ENCODE data around the gene HDAC4. TPM values are rescaled to one million over a fixed set of nuclear protein-coding genes. Genes with fewer than 3 reads are reported as not detected.

Gene HDAC4
- polyA plus RNA-seq, 6 donors from 2014 or later: 1.5 to 6.8 (median 2.8) TPM; not detected in 1

- Mint-ChIP-seq H3K27me3 (no peaks in the 10 kb centered on the region), H3K27ac (peak overlapping the region; percentile 88 to 99 (median 96)), H3K4me1 (peaks cover 11 to 35% (median 25%) of the 10 kb centered on the region in 3 donors), H3K36me3 (no peaks in the 10 kb centered on the region), H3K4me3 (peak overlapping the region; percentile 86 to 97 (median 92)), H3K9me3 (no peaks in the 10 kb centered on the region)
- ATAC-seq (ENCODE audit: low read depth in 2 of 2) (no peak), DNase-seq (no peak)
These were observed 762 bp downstream of the HDAC4 start for GRCh38 chr2:239399921-239400595.

GRCh38 chr2:239399433-239399920 is 1.3 kb downstream of the HDAC4 start:
- no peak for ATAC-seq (ENCODE audit: low read depth in 2 of 2)
- Mint-ChIP-seq H3K36me3 (no peaks in the 10 kb centered on the region), H3K9me3 (no peaks in the 10 kb centered on the region), H3K27ac (peak overlapping the region; percentile 88 to 99 (median 96)), H3K27me3 (no peaks in the 10 kb centered on the region), H3K4me1 (peaks cover 15 to 36% (median 25%) of the 10 kb centered on the region in 3 donors), H3K4me3 (peak overlapping the region; percentile 86 to 97 (median 92))
- DNase-seq: no peak

GRCh38 chr2:239398521-239398921 is 2.3 kb downstream of the HDAC4 start:
- no peak for ATAC-seq (ENCODE audit: low read depth in 2 of 2)
- no peak for DNase-seq
- Mint-ChIP-seq H3K4me3 (peak overlapping the region in 6 of 8 donors; percentile 15 to 97 (median 89)), H3K9me3 (no peaks in the 10 kb centered on the region), H3K27me3 (no peaks in the 10 kb centered on the region), H3K36me3 (no peaks in the 10 kb centered on the region), H3K27ac (peak overlapping the region in 3 of 6 donors; percentile 42 to 92 (median 78)), H3K4me1 (peaks cover 16 to 41% (median 31%) of the 10 kb centered on the region in 3 donors)

- Mint-ChIP-seq H3K4me3 (peak overlapping the region in 4 of 8 donors; percentile 0 to 97 (median 60)), H3K27ac (peak overlapping the region in 4 of 6 donors; percentile 53 to 92 (median 80)), H3K36me3 (no peaks in the 10 kb centered on the region), H3K9me3 (no peaks in the 10 kb centered on the region), H3K4me1 (peaks cover 22 to 42% (median 36%) of the 10 kb centered on the region in 3 donors), H3K27me3 (no peaks in the 10 kb centered on the region)
- no peak for ATAC-seq (ENCODE audit: low read depth in 2 of 2)
- DNase-seq: no peak
These were observed 2.8 kb downstream of the HDAC4 start for GRCh38 chr2:239397931-239398471.

DNA sequence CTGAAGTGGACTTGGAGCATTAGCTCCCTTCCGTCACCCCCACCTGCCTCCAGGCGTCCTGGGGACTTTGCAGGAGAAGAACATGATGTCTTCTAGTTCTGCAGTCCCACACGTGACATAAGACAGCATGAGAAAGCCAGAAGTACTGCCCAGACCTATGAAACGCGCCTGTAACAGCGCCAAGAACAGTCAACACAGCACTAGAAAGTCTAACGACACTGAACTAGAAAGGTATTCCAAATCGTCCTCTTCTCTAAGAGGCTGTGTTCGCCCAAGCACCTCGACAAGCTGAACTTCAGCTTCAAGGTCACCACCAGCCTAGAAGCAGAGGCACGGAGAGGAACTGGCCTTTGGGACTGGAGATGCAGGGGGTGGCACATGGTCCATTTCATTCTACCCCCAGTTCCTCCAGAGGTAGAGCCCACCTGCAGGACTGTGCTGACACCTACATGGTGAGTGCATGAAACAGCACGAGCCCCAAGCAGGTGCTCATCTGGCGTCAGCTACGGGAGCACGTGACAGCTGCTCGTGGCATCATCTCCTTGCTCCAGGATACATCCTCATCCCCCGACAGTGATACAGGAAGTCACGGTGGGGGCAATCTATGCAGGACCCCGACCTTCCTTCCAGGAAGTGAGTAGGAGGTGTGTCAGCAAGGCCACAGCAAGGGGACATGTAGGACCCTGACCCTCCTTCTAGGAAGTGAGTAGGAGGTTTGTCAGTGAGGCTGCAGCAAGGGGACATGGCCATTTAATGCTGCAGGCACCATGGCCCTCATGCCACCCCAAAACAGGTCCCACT is 3.7 kb downstream of the HDAC4 start:
- H3K9me3 Mint-ChIP-seq: no peaks in the 10 kb centered on the region
- H3K36me3 Mint-ChIP-seq: no peaks in the 10 kb centered on the region
- peak overlapping the region in 3 of 8 donors; percentile 20 to 91 (median 79) for H3K4me3 Mint-ChIP-seq
- no peaks in the 10 kb centered on the region for H3K27me3 Mint-ChIP-seq
- peak overlapping the region in 4 of 6 donors; percentile 18 to 92 (median 86) for H3K27ac Mint-ChIP-seq
- DNase-seq (peak; percentile 37), ATAC-seq (ENCODE audit: low read depth in 2 of 2) (no peak)
- peaks cover 22 to 36% (median 29%) of the 10 kb centered on the region in 3 donors for H3K4me1 Mint-ChIP-seq

GRCh38 chr2:239395524-239395923 is 5.3 kb downstream of the HDAC4 start:
- H3K36me3 Mint-ChIP-seq: no peaks in the 10 kb centered on the region
- DNase-seq (no peak), ATAC-seq (ENCODE audit: low read depth in 2 of 2) (no peak)
- no peaks in the 10 kb centered on the region for H3K9me3 Mint-ChIP-seq
- H3K4me1 Mint-ChIP-seq: peaks cover 19 to 33% (median 27%) of the 10 kb centered on the region in 3 donors
- no peak overlapping the region for H3K4me3 Mint-ChIP-seq
- no peak overlapping the region for H3K27ac Mint-ChIP-seq
- no peaks in the 10 kb centered on the region for H3K27me3 Mint-ChIP-seq

DNA sequence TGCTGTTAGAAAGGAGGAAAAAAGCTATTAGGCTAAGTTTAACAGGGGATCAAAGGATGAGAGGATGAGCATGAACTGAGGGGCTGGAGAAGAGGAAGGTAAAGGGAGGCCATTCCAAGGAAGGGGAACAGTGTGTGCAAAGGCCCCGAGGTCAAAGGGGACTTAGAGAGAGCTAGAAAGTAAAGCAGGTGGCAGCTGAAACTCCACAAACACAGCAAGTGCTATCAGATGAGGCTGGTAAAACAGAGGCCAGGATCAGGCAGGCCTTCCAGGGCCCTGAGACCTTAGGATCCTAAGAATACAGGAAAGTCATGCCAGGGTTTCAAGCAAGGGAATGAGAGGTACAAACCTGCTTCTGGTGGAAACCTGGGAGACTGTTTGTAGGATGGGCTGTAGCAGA is 5.8 kb downstream of the HDAC4 start:
- no peak for ATAC-seq (ENCODE audit: low read depth in 2 of 2)
- H3K27me3 Mint-ChIP-seq: no peaks in the 10 kb centered on the region
- no peaks in the 10 kb centered on the region for H3K9me3 Mint-ChIP-seq
- H3K4me1 Mint-ChIP-seq: peaks cover 19 to 36% (median 33%) of the 10 kb centered on the region in 3 donors
- H3K27ac Mint-ChIP-seq: no peak overlapping the region
- H3K4me3 Mint-ChIP-seq: no peak overlapping the region
- no peak for DNase-seq
- H3K36me3 Mint-ChIP-seq: no peaks in the 10 kb centered on the region

DNA sequence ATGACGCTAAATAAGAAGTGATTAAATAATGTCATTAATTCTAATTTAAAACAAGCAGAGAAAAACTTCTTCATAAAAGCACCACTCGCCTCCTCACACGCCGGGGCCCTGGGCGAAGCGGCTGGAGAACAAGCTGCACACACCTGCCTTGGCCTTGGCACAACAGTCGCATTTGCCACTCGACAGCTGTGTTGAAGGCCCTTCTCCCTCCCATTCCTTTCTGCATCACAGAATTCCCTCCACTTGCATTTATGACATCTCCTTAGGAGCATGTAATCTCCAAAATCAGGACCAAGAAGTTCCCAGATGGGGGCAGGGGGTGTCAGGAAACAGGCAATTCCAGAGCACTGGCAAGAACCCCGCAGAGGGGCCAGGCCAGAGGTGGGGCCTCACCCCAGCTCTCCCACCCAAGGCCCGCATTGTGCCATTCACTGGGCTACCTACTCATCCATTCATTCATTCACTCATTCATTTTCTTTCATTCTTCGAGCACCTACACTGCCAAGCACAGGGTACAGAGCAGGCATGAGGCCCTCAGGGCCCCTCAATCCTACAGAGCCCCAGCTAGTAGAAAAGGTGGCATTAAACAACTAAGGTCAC is 6.4 kb downstream of the HDAC4 start:
- DNase-seq (no peak), ATAC-seq (ENCODE audit: low read depth in 2 of 2) (no peak)
- Mint-ChIP-seq H3K27me3 (no peaks in the 10 kb centered on the region), H3K4me3 (no peak overlapping the region), H3K27ac (no peak overlapping the region), H3K36me3 (no peaks in the 10 kb centered on the region), H3K4me1 (peaks cover 18 to 32% (median 31%) of the 10 kb centered on the region in 3 donors), H3K9me3 (no peaks in the 10 kb centered on the region)

DNA sequence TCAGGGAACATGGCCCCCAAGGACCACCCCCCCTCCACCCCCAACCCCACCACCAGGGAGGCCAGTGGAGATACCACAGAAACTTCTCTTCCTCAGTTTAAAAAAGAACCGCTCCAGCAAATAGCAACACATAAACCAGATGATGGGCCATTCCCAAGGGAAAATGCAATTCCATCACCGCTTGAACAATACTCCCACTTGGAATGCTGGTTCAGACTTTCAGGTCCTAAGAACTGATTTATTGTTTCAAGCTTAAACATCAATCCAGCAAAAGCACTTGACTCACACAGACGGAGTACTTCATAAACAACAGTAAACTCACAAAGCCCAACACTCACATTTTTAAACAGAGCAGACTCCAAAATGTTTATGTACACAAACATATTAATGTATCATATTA is 6.9 kb downstream of the HDAC4 start:
- Mint-ChIP-seq H3K9me3 (no peaks in the 10 kb centered on the region), H3K36me3 (peaks cover 0 to 4% of the 10 kb centered on the region in 2 donors), H3K4me1 (peaks cover 14 to 27% (median 27%) of the 10 kb centered on the region in 3 donors), H3K27me3 (no peaks in the 10 kb centered on the region), H3K4me3 (peak overlapping the region in 1 of 8 donors; percentile 36), H3K27ac (peak overlapping the region in 3 of 6 donors; percentile 41 to 53 (median 42))
- DNase-seq: no peak
- ATAC-seq (ENCODE audit: low read depth in 2 of 2): no peak

DNA sequence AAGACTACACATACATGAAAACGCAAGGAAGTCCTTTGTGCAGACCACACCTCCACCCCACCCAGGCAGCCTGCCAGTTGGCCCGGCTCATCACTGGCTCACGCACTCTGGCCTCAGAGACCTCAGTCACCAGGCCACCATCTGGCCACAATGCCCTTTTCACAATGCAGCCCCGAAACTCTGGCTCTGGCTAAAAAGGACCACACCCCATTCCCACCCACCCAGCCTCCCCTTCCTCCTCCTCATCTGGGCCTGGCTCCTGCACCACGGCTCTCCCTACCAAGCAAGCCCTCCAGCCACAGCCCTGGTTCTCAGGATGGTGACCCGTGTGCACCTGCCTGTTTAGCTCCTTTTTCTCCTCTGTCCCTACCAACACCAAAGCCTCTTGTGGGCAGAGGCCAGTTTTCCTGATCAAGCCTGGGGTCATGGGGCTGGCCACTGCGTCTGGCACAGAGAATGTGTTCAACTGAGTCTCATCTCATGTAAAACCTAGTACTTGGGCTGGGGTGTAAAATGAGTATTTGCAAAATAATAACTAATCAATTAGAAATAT is 7.4 kb downstream of the HDAC4 start:
- H3K9me3 Mint-ChIP-seq: no peaks in the 10 kb centered on the region
- H3K36me3 Mint-ChIP-seq: peaks cover 0 to 4% of the 10 kb centered on the region in 2 donors
- DNase-seq: no peak
- peaks cover 14 to 27% (median 26%) of the 10 kb centered on the region in 3 donors for H3K4me1 Mint-ChIP-seq
- H3K4me3 Mint-ChIP-seq: peak overlapping the region in 1 of 8 donors; percentile 81
- peak overlapping the region in 1 of 6 donors; percentile 41 for H3K27ac Mint-ChIP-seq
- H3K27me3 Mint-ChIP-seq: no peaks in the 10 kb centered on the region
- ATAC-seq (ENCODE audit: low read depth in 2 of 2): no peak

GRCh38 chr2:239392688-239393387 is 8.0 kb downstream of the HDAC4 start:
- no peak for DNase-seq
- Mint-ChIP-seq H3K27me3 (no peaks in the 10 kb centered on the region), H3K4me3 (no peak overlapping the region), H3K4me1 (peaks cover 14 to 27% (median 25%) of the 10 kb centered on the region in 3 donors), H3K27ac (peak overlapping the region in 1 of 6 donors; percentile 41), H3K36me3 (peaks cover 0 to 4% of the 10 kb centered on the region in 2 donors), H3K9me3 (no peaks in the 10 kb centered on the region)
- ATAC-seq (ENCODE audit: low read depth in 2 of 2): no peak

DNA sequence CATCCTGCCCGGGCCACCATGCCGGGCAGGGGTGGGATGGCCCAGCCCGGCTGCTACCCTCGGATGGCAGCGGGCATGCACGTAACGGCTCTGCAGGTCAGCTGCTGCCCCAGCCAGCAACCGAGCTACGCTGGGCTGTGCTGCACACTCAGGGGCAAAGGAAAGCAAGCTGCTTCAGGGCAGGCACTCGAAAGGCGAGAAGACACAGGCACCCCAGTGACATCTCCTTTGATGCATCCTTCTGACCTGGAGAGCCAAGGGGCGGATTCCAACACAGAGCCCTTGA is 8.8 kb downstream of the HDAC4 start:
- no peak for DNase-seq
- no peaks in the 10 kb centered on the region for H3K9me3 Mint-ChIP-seq
- H3K4me3 Mint-ChIP-seq: no peak overlapping the region
- ATAC-seq (ENCODE audit: low read depth in 2 of 2): no peak
- H3K4me1 Mint-ChIP-seq: peaks cover 11 to 27% (median 17%) of the 10 kb centered on the region in 3 donors
- peaks cover 0 to 4% of the 10 kb centered on the region in 2 donors for H3K36me3 Mint-ChIP-seq
- no peaks in the 10 kb centered on the region for H3K27me3 Mint-ChIP-seq
- no peak overlapping the region for H3K27ac Mint-ChIP-seq
